HEK293 (cell line): ENCODE results near the gene PTCSC3.

Experiments used
- TCF7L2 ChIP-seq: IDR thresholded peaks from 2 replicates; pipeline ENCODE4 v1.6.1; 2011; ENCODE audit warnings: low read depth, mild to moderate bottlenecking, inconsistent platforms, low read length, moderate library complexity, borderline replicate concordance
- ZBTB8A ChIP-seq: fragments of 450-650 bp; formaldehyde crosslinking; IDR thresholded peaks from 2 replicates; pipeline ENCODE4 v1.5.1; 2016; ENCODE audit warnings: missing biosample characterization, missing genetic modification characterization
- ZNF529 ChIP-seq: fragments of 450-650 bp; formaldehyde crosslinking; IDR thresholded peaks from 2 replicates; pipeline ENCODE4 v1.5.1; 2017; ENCODE audit warnings: missing genetic modification characterization, missing biosample characterization; ENCODE audit not compliant: insufficient replicate concordance

DNA sequence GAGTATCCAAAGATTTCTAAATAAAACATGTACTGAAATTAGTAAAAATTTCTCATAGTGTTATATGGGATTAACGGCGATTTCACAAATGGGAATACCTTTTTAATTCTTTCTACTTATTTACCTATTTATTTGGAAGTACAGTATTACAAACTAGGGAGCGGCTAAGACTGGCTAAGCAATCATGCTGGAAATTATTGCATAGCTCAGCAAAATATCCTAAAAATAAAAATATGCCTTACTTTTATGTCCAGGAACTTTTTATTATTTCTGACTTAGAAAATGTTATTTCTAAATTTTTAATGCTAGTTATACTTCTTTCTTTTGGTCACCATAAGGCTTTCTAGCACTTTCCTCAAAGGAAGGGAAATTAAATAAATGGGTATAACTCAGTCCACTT, 36.5 kb upstream of the PTCSC3 start:
- TF ChIP-seq ZNF529 (tag by site-specific recombination) (no peak), TCF7L2 (no peak), ZBTB8A (tag by site-specific recombination) (no peak)
